Lower leg skin (tissue), 3 donors: Measurements from ENCODE around the gene JARID2.

Source experiments
- CTCF ChIP-seq, 3 donors: fragments of 450-650 bp; IDR thresholded peaks; one replicate each; pipeline ENCODE4 v1.5.1; 2016; ENCODE audit warnings: antibody characterized with exemption in 3 of 3, mild to moderate bottlenecking in 3 of 3, moderate library complexity in 2 of 3
- POLR2A ChIP-seq, 2 donors: fragments of 450-650 bp; IDR thresholded peaks; one replicate each; pipeline ENCODE4 v1.6.1; 2016 to 2017; ENCODE audit warnings: antibody characterized with exemption in 2 of 2, mild to moderate bottlenecking in 1 of 2, moderate library complexity in 1 of 2

GRCh38 chr6:15368186-15368585 is 122.3 kb downstream of the JARID2 start:
- TF ChIP-seq POLR2A (IDR thresholded peaks at IDR 0.05) (no peak), CTCF (IDR thresholded peaks at IDR 0.05) (no peak)
